ENCODE results near the gene RNU6-1. TPM values are rescaled to one million over a fixed set of nuclear protein-coding genes. Genes with fewer than 3 reads are reported as not detected.

RNU6-1 gene
- total and polyA plus RNA-seq, 11 donors, result not detected

DNA sequence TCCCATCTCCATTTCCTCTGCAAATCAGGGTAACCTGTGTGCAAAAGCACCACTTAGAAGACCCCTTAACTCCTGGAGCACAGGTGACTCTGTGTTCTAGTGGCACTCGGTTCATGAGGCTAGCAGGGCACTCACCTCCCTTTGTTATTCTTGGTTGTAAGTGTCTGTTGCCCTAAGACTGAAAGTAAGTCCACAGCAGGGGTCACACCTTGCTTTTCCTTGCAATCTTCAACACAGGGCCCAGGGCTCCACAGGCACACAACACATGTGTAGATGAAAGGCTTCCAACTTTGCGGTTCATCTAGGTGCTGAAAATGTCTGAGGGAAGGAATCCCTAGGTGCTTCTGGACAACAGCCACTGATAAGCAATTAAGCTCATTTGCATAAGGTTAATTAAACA, 2.9 kb downstream of the RNU6-1 start:
- 59 to 80% (median 68%) methylated on average over 2 of the region's 2 CpGs for WGBS, 4 donors
- H3K27ac ChIP-seq, result no peak overlapping the region
- H3K9me3 ChIP-seq, result no peaks in the 10 kb centered on the region
- H3K4me1 ChIP-seq, result peaks cover 2 to 65% (median 53%) of the 10 kb centered on the region in 12 donors
- intact Hi-C loops (cut with DNase I), result loop anchor here (1.0 to 10.0 kb wide), 10 partner anchors 292 to 892 kb away; partner anchors contain the start of genes C15orf61 (in 5 of the 10), MAP2K5 (in 3 of the 10), AAGAB (in 1 of the 10) and IQCH (in 1 of the 10)
- no peaks in the 10 kb centered on the region for H3K36me3 ChIP-seq
- no peak for ATAC-seq
- TF ChIP-seq, protein P1, sequence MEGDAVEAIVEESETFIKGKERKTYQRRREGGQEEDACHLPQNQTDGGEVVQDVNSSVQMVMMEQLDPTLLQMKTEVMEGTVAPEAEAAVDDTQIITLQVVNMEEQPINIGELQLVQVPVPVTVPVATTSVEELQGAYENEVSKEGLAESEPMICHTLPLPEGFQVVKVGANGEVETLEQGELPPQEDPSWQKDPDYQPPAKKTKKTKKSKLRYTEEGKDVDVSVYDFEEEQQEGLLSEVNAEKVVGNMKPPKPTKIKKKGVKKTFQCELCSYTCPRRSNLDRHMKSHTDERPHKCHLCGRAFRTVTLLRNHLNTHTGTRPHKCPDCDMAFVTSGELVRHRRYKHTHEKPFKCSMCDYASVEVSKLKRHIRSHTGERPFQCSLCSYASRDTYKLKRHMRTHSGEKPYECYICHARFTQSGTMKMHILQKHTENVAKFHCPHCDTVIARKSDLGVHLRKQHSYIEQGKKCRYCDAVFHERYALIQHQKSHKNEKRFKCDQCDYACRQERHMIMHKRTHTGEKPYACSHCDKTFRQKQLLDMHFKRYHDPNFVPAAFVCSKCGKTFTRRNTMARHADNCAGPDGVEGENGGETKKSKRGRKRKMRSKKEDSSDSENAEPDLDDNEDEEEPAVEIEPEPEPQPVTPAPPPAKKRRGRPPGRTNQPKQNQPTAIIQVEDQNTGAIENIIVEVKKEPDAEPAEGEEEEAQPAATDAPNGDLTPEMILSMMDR (IDR thresholded peaks at IDR 0.05), result no peak
- no peak for TF ChIP-seq POLR2A (IDR thresholded peaks at IDR 0.05)
- peaks cover 21 to 44% (median 41%) of the 10 kb centered on the region in 9 donors for H3K27me3 ChIP-seq
- H3K4me3 ChIP-seq, result no peak overlapping the region
- DNase-seq, result no peak

DNA sequence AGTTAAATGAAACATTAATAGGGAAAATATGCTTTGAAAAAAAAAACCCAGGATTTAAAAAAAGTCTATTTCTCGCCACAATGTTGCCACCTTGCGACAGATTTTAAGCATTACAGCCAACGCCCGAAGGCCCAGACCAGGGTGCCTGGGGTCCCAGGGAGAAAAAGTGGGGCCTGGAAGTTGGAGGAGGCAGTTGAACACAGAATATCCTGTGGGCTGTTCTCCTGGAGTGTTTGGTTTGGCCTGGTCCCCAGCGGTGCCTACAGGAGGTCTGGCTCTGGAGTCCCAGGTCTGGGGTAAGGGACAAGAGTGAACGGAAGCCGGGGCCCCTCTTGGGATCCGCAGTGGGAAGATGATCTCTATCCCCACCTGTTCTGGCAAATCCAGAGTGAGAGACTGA, 3.4 kb downstream of the RNU6-1 start:
- 33 to 38% (median 37%) methylated on average over 8 of the region's 8 CpGs for WGBS, 4 donors
- intact Hi-C loops (cut with DNase I), result loop anchor here (1.0 to 10.0 kb wide), 10 partner anchors 292 to 892 kb away; partner anchors contain the start of genes C15orf61 (in 5 of the 10), MAP2K5 (in 3 of the 10), AAGAB (in 1 of the 10) and IQCH (in 1 of the 10)
- no peak overlapping the region for H3K27ac ChIP-seq
- H3K4me1 ChIP-seq, result peaks cover 2 to 63% (median 53%) of the 10 kb centered on the region in 12 donors
- no peaks in the 10 kb centered on the region for H3K9me3 ChIP-seq
- TF ChIP-seq POLR2A (IDR thresholded peaks at IDR 0.05), result no peak
- TF ChIP-seq, protein P1 (IDR thresholded peaks at IDR 0.05), result peak; percentile 65 to 90 (median 83)
- H3K27me3 ChIP-seq, result peaks cover 26 to 48% (median 46%) of the 10 kb centered on the region in 9 donors
- peak overlapping the region in 11 of 12 donors; percentile 25 to 59 (median 42) for H3K4me3 ChIP-seq
- ATAC-seq (no peak), DNase-seq (peak in 2 of 5 donors; percentile 54 to 57)
- no peaks in the 10 kb centered on the region for H3K36me3 ChIP-seq

DNA sequence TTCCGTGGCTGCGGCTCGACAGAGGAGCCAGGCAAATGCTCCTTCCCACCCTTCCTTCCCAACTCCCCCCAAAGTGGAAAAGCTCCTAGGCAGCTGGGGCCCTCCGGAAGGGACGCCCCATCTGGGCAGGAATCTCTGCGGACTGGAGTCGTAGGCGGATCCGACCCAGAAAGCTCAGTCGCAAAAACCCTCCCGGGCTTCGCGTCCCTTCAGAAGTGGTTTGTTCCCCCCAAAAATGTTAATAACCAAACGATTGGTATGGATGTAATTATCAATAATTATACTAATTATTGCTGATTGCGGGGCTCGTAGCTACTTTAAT, 3.8 kb downstream of the RNU6-1 start:
- no peak for TF ChIP-seq POLR2A (IDR thresholded peaks at IDR 0.05)
- TF ChIP-seq, protein P1 (IDR thresholded peaks at IDR 0.05), result no peak
- DNase-seq (no peak), ATAC-seq (no peak)
- Histone ChIP-seq H3K27me3 (peaks cover 30 to 52% (median 49%) of the 10 kb centered on the region in 9 donors), H3K27ac (no peak overlapping the region), H3K36me3 (no peaks in the 10 kb centered on the region), H3K4me3 (peak overlapping the region; percentile 19 to 59 (median 42)), H3K9me3 (no peaks in the 10 kb centered on the region), H3K4me1 (peaks cover 2 to 59% (median 49%) of the 10 kb centered on the region in 12 donors)
- WGBS, 4 donors, result 3 to 7% (median 3%) methylated on average over 14 to 16 of the region's 16 CpGs
- intact Hi-C loops (cut with DNase I), result loop anchor here (1.0 to 10.0 kb wide), 10 partner anchors 291 to 891 kb away; partner anchors contain the start of genes C15orf61 (in 5 of the 10), MAP2K5 (in 3 of the 10), AAGAB (in 1 of the 10) and IQCH (in 1 of the 10)

DNA sequence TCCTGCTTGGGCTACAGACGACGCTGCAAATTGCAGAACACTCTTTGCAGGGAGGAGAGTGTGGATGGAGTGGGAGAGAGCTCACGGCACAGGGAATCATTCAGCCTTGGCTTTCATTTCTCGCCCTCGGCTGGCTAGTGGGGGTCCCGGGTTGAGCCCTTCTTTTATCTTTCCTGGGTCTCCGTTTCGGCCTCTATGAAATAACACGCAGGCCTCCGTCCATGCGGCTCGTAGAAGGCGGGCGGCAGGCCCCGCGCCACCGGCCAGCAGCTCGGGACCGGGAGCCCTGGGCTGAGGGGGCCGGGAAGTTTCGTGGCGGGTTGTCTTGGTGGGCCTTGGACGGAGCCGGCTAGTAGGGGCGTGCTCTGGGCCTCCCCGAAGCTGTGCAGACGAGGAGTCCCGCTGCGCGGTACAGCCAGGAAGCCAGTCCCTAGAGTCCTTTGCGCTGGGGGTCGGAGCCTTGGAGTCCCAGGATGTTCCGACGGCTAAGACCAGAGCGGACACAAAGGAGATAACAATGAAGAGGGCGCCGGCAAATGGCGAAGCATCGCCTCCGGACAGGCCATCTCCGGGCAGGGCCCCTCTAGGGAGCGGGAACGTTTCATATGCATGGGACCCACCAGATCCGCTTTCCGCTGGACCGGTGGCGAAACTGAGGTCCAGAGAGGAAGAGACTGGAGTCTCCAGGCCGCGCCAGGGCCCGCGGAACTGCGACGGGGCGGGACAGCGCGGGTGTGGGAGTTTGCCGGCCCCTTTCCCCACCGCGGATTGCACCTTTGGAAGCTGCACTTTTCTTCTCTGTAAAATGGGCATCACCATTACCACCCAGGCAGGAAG, 4.3 kb downstream of the RNU6-1 start:
- ATAC-seq (no peak), DNase-seq (no peak)
- peaks cover 35 to 58% (median 55%) of the 10 kb centered on the region in 9 donors for H3K27me3 ChIP-seq
- peak overlapping the region; percentile 19 to 59 (median 42) for H3K4me3 ChIP-seq
- TF ChIP-seq POLR2A (IDR thresholded peaks at IDR 0.05), result no peak
- TF ChIP-seq, protein P1 (IDR thresholded peaks at IDR 0.05), result no peak
- no peaks in the 10 kb centered on the region for H3K36me3 ChIP-seq
- H3K4me1 ChIP-seq, result peaks cover 2 to 57% (median 47%) of the 10 kb centered on the region in 12 donors
- intact Hi-C loops (cut with DNase I), result loop anchor here (1.0 to 10.0 kb wide), 11 partner anchors 291 to 891 kb away; partner anchors contain the start of genes C15orf61 (in 5 of the 10), MAP2K5 (in 3 of the 10), AAGAB (in 1 of the 10) and IQCH (in 1 of the 10)
- no peaks in the 10 kb centered on the region for H3K9me3 ChIP-seq
- no peak overlapping the region for H3K27ac ChIP-seq
- 3 to 7% (median 3%) methylated on average over 16 to 59 of the region's 59 CpGs for WGBS, 4 donors
